GM12878 (cell line): ENCODE results near the gene EDEM3.

ENCODE experiments used
- HDAC6 ChIP-seq: fragments of 200-600 bp; sonication (generic); IDR thresholded peaks from one replicate; pipeline ENCODE4 v1.8.0; 2017; ENCODE audit warnings: antibody characterized with exemption; ENCODE audit not compliant: unreplicated experiment
- MYC ChIP-seq: IDR thresholded peaks from 2 replicates; pipeline ENCODE4 v1.6.1; 2011; ENCODE audit warnings: mild to moderate bottlenecking, low read length, moderate library complexity, inconsistent platforms; ENCODE audit not compliant: insufficient read depth, insufficient replicate concordance, insufficient read length, severe bottlenecking
- POLR2A ChIP-seq: IDR thresholded peaks from 2 replicates; pipeline ENCODE4 v1.6.1; 2011; ENCODE audit warnings: low read depth, mild to moderate bottlenecking, low read length
- RAD21 ChIP-seq: IDR thresholded peaks from 2 replicates; pipeline ENCODE4 v1.6.1; 2011; ENCODE audit warnings: mild to moderate bottlenecking, low read depth, low read length, moderate library complexity; ENCODE audit not compliant: insufficient read depth
- SIN3A ChIP-seq: IDR thresholded peaks from 2 replicates; pipeline ENCODE4 v1.6.1; 2012; ENCODE audit warnings: low read depth, low read length, improper control_type of control experiment
- SRF ChIP-seq, 2 experiments: IDR thresholded peaks; 2 replicates each; pipeline ENCODE4 v1.6.1; 2011; ENCODE audit warnings: low read depth in 2 of 2, low read length in 2 of 2, mild to moderate bottlenecking in 1 of 2, moderate library complexity in 1 of 2
- TF ChIP-seq, protein P1 (sequence below), 3 experiments: IDR thresholded peaks in 2 of 3; conservative IDR thresholded peaks in 1 of 3; 2 replicates each; pipeline ENCODE4 v1.5.1; 2011; ENCODE audit warnings: low read depth in 3 of 3, low read length in 3 of 3, mild to moderate bottlenecking in 3 of 3, control low read depth in 2 of 3, moderate library complexity in 2 of 3, inconsistent platforms in 1 of 3, mixed read lengths in 1 of 3; ENCODE audit not compliant: control insufficient read depth in 2 of 3, insufficient read depth in 1 of 3; ENCODE audit errors: extremely low read depth in 1 of 3

DNA sequence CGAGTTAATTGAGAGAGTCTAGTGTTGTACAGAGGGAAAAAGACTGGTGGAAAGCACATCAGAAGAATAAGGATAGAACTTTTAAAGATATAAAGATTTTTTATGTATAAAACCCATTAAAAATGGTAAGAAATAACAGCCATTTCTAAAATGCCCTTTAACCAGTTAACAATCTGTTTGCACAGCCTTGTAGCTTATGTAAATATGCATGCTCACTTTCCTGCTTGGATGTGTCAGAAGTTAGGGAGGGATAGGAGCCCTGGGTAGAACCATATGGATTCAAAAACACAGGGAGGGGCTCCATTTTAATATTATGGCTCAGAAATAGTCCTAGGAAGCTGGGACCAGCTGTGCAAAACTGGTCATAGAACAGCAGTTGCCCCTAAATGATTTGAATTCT is 4.5 kb upstream of the EDEM3 start:
- no peak for TF ChIP-seq POLR2A
- TF ChIP-seq RAD21: no peak
- TF ChIP-seq SRF (IDR thresholded peaks at IDR 0.05; ENCODE audit: low read depth in 2 of 2, low read length in 2 of 2): no peak
- no peak for TF ChIP-seq MYC
- TF ChIP-seq, protein P1, sequence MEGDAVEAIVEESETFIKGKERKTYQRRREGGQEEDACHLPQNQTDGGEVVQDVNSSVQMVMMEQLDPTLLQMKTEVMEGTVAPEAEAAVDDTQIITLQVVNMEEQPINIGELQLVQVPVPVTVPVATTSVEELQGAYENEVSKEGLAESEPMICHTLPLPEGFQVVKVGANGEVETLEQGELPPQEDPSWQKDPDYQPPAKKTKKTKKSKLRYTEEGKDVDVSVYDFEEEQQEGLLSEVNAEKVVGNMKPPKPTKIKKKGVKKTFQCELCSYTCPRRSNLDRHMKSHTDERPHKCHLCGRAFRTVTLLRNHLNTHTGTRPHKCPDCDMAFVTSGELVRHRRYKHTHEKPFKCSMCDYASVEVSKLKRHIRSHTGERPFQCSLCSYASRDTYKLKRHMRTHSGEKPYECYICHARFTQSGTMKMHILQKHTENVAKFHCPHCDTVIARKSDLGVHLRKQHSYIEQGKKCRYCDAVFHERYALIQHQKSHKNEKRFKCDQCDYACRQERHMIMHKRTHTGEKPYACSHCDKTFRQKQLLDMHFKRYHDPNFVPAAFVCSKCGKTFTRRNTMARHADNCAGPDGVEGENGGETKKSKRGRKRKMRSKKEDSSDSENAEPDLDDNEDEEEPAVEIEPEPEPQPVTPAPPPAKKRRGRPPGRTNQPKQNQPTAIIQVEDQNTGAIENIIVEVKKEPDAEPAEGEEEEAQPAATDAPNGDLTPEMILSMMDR (IDR thresholded peaks at IDR 0.05 in 2 of 3, conservative IDR thresholded peaks at IDR 0.05 in 1 of 3; ENCODE audit: control insufficient read depth in 2 of 3, extremely low read depth in 1 of 3, insufficient read depth in 1 of 3, low read depth in 3 of 3, low read length in 3 of 3): no peak
- TF ChIP-seq HDAC6: no peak
- no peak for TF ChIP-seq SIN3A
